GM23338 (cell line): ENCODE results near the gene JAKMIP3. TPM values are rescaled to one million over a fixed set of nuclear protein-coding genes. Genes with fewer than 3 reads are reported as not detected.

Experiments
- ATAC-seq: fragments of 200-7000 bp; cut with Tn5 transposase; 3 replicates; pipeline ENCODE4 v1.9.1; 2020
- DNase-seq: peaks from one replicate; pipeline ENCODE4 v3.0.0-alpha.2; 2015; ENCODE audit warnings: low spot score
- H2AFZ ChIP-seq: fragments of 200-600 bp; sonication (generic); 2 replicates; pipeline ENCODE4 v1.8.0; 2016; ENCODE audit warnings: antibody characterized with exemption, mild to moderate bottlenecking, moderate library complexity
- H3F3A ChIP-seq: fragments of 200-600 bp; sonication (generic); replicated peaks from 2 replicates; pipeline ENCODE4 v1.8.0; 2017; ENCODE audit warnings: antibody characterized with exemption, mixed run types, low read depth
- H3K27ac ChIP-seq: fragments of 200-600 bp; sonication (generic); 2 replicates; pipeline ENCODE4 v1.6.1; 2016; ENCODE audit warnings: low read depth
- H3K27me3 ChIP-seq: fragments of 200-600 bp; sonication (generic); 2 replicates; pipeline ENCODE4 v1.8.0; 2016; ENCODE audit warnings: mild to moderate bottlenecking, mixed run types, moderate library complexity; ENCODE audit not compliant: insufficient read depth
- H3K36me3 ChIP-seq: fragments of 200-600 bp; sonication (generic); 2 replicates; pipeline ENCODE4 v1.8.0; 2016; ENCODE audit warnings: mild to moderate bottlenecking; ENCODE audit not compliant: insufficient read depth
- H3K4me1 ChIP-seq: fragments of 200-600 bp; sonication (generic); 2 replicates; pipeline ENCODE4 v1.8.0; 2016; ENCODE audit warnings: mild to moderate bottlenecking, moderate library complexity; ENCODE audit not compliant: insufficient read depth
- H3K4me2 ChIP-seq: fragments of 200-600 bp; sonication (generic); 2 replicates; pipeline ENCODE4 v1.7.1; 2017; ENCODE audit warnings: mixed run types
- H3K4me3 ChIP-seq: fragments of 200-600 bp; sonication (generic); 2 replicates; pipeline ENCODE4 v1.6.1; 2016; ENCODE audit warnings: mixed run types
- H3K79me2 ChIP-seq: fragments of 200-600 bp; sonication (generic); replicated peaks from 2 replicates; pipeline ENCODE4 v1.8.0; 2017; ENCODE audit warnings: mild to moderate bottlenecking; ENCODE audit not compliant: insufficient read depth
- H3K9me2 ChIP-seq: fragments of 200-600 bp; sonication (generic); 2 replicates; pipeline ENCODE4 v1.8.0; 2017; ENCODE audit not compliant: insufficient read depth
- H4K20me1 ChIP-seq: fragments of 200-600 bp; sonication (generic); replicated peaks from 2 replicates; pipeline ENCODE4 v1.8.0; 2017; ENCODE audit warnings: mild to moderate bottlenecking; ENCODE audit not compliant: insufficient read depth
- H3K27ac Mint-ChIP-seq: 2 replicates; pipeline ENCODE4 v1.8.0; 2020; ENCODE audit warnings: inconsistent platforms, mild to moderate bottlenecking, moderate library complexity, mixed read lengths
- H3K27me3 Mint-ChIP-seq: 3 replicates; pipeline ENCODE4 v1.8.0; 2022; ENCODE audit warnings: low read depth, mild to moderate bottlenecking, moderate library complexity, mixed read lengths, inconsistent platforms; ENCODE audit not compliant: insufficient read depth, poor library complexity
- H3K36me3 Mint-ChIP-seq: 3 replicates; pipeline ENCODE4 v1.8.0; 2021; ENCODE audit warnings: low read depth, mild to moderate bottlenecking, inconsistent platforms, moderate library complexity, mixed read lengths
- H3K4me1 Mint-ChIP-seq: 3 replicates; pipeline ENCODE4 v1.8.0; 2020; ENCODE audit warnings: mild to moderate bottlenecking, inconsistent platforms, mixed read lengths
- H3K4me3 Mint-ChIP-seq: 3 replicates; pipeline ENCODE4 v1.8.0; 2021; ENCODE audit warnings: moderate library complexity, mild to moderate bottlenecking, inconsistent platforms, mixed read lengths
- H3K9me3 Mint-ChIP-seq: 3 replicates; pipeline ENCODE4 v1.8.0; 2020; ENCODE audit warnings: moderate library complexity, mild to moderate bottlenecking, inconsistent platforms, mixed read lengths
- CREB1 ChIP-seq: fragments of 250-450 bp; sonication (Bioruptor Pico); IDR thresholded peaks from 2 replicates; pipeline ENCODE4 v1.5.0; 2020; ENCODE audit warnings: low read depth, mild to moderate bottlenecking, moderate library complexity
- CTCF ChIP-seq, 2 experiments: fragments of 200-600 bp in 1 of 2; sonication (generic) in 1 of 2; conservative IDR thresholded peaks; 2 replicates each; pipeline versions ENCODE4 v1.5.1 to v1.6.1; 2016 to 2017; ENCODE audit warnings: antibody characterized with exemption in 2 of 2, low read depth in 2 of 2, mild to moderate bottlenecking in 2 of 2, moderate library complexity in 1 of 2
- ETS1 ChIP-seq: IDR thresholded peaks from 2 replicates; pipeline ENCODE4 v1.6.1; 2016; ENCODE audit warnings: antibody characterized with exemption
- EZH2 ChIP-seq: fragments of 200-600 bp; sonication (generic); IDR thresholded peaks from one replicate; pipeline ENCODE4 v1.8.0; 2017; ENCODE audit warnings: antibody characterized with exemption, mild to moderate bottlenecking, low read depth; ENCODE audit not compliant: unreplicated experiment
- EZH2phosphoT487 ChIP-seq: fragments of 200-600 bp; sonication (generic); IDR thresholded peaks from one replicate; pipeline ENCODE4 v1.8.1; 2018; ENCODE audit warnings: antibody characterized with exemption; ENCODE audit not compliant: unreplicated experiment
- JUNB ChIP-seq: IDR thresholded peaks from one replicate; pipeline ENCODE4 v1.6.1; 2016; ENCODE audit warnings: antibody characterized with exemption; ENCODE audit not compliant: unreplicated experiment
- NANOG ChIP-seq: IDR thresholded peaks from 2 replicates; pipeline ENCODE4 v1.6.1; 2016; ENCODE audit warnings: antibody characterized with exemption, borderline replicate concordance
- POLR2AphosphoS5 ChIP-seq: IDR thresholded peaks from 2 replicates; pipeline ENCODE4 v1.6.1; 2016; ENCODE audit warnings: antibody characterized with exemption, low read depth
- REST ChIP-seq: IDR thresholded peaks from one replicate; pipeline ENCODE4 v1.6.1; 2018; ENCODE audit warnings: antibody characterized with exemption; ENCODE audit not compliant: unreplicated experiment
- STAT1 ChIP-seq: IDR thresholded peaks from one replicate; pipeline ENCODE4 v1.6.1; 2016; ENCODE audit warnings: antibody characterized with exemption; ENCODE audit not compliant: unreplicated experiment
- ZNF114 ChIP-seq: fragments of 250-450 bp; sonication (Bioruptor Pico); IDR thresholded peaks from 2 replicates; pipeline ENCODE4 v1.5.0; 2020; ENCODE audit warnings: mild to moderate bottlenecking, moderate library complexity
- ZNF331 ChIP-seq: fragments of 250-450 bp; sonication (Bioruptor Pico); IDR thresholded peaks from 2 replicates; pipeline ENCODE4 v1.5.0; 2020; ENCODE audit warnings: low read depth, mild to moderate bottlenecking, moderate library complexity
- ZNF462 ChIP-seq: fragments of 250-450 bp; sonication (Bioruptor Pico); IDR thresholded peaks from 2 replicates; pipeline ENCODE4 v1.5.0; 2020; ENCODE audit warnings: mild to moderate bottlenecking, moderate library complexity
- polyA plus RNA-seq: library from polyadenylated mRNA; unstranded; fragments of >200 nt; fragmentation: Nextera tagmentation; extraction: Ambion mirVana; gene quantifications from 2 replicates; pipeline ENCODE4 v1.2.1, GENCODE V29; 2016
- total RNA-seq: library from RNA; depleted of rRNA; stranded (reverse); fragments of >200 nt; shearing (Covaris generic); gene quantifications from 2 replicates; pipeline ENCODE4 v1.2.3, GENCODE V29; 2014

Gene JAKMIP3
- total and polyA plus RNA-seq, 2 experiments from 2014 or later, result 0.87 to 1.2 TPM

GRCh38 chr10:132037676-132037975, 28.1 kb upstream of the JAKMIP3 start:
- TF ChIP-seq CTCF (conservative IDR thresholded peaks at IDR 0.05; ENCODE audit: low read depth in 2 of 2) (no peak), ZNF331 (CRISPR knock-in tag) (no peak), ZNF462 (CRISPR knock-in tag) (no peak), POLR2AphosphoS5 (no peak), NANOG (no peak), EZH2phosphoT487 (no peak), ETS1 (no peak), ZNF114 (CRISPR knock-in tag) (no peak), REST (no peak), STAT1 (no peak), JUNB (no peak), EZH2 (no peak), CREB1 (CRISPR knock-in tag) (no peak)
- no peaks in the 10 kb centered on the region for H3K9me2 ChIP-seq
- peaks cover 46% of the 10 kb centered on the region for H3K27me3 ChIP-seq
- H3K4me1 ChIP-seq, result peaks cover 12% of the 10 kb centered on the region; the same call in 1 of the 2 replicates
- H3K4me2 ChIP-seq, result peak overlapping the region; percentile 87
- ATAC-seq (peak; percentile 80), DNase-seq (peak; percentile 75)
- Mint-ChIP-seq H3K27me3 (peaks cover 51% of the 10 kb centered on the region), H3K27ac (no peak overlapping the region), H3K9me3 (no peaks in the 10 kb centered on the region; the same call in 2 of the 3 replicates), H3K4me1 (peaks cover 34% of the 10 kb centered on the region), H3K4me3 (peak overlapping the region; percentile 72), H3K36me3 (no peaks in the 10 kb centered on the region; the same call in 2 of the 3 replicates)
- no peaks in the 10 kb centered on the region for H3K79me2 ChIP-seq
- peak overlapping the region; percentile 65 for H3K4me3 ChIP-seq
- H2AFZ ChIP-seq, result peak overlapping the region; percentile 90; the same call in 1 of the 2 replicates
- peaks cover 8% of the 10 kb centered on the region; the same call in 1 of the 2 replicates for H3F3A ChIP-seq
- H3K27ac ChIP-seq, result no peak overlapping the region
- no peaks in the 10 kb centered on the region for H3K36me3 ChIP-seq
- no peaks in the 10 kb centered on the region for H4K20me1 ChIP-seq
